Mucosa of stomach (tissue), 1 donor: Measurements from ENCODE around the gene YPEL1.
"Not testable (repeated sequence)": the region's sequence is repeated elsewhere in the genome, so short reads cannot be mapped to it uniquely, and the experiment has no call there.

Experiments
- H3K27me3 ChIP-seq: one replicate; pipeline ENCODE4 v1.7.0; 2013; ENCODE audit warnings: mild to moderate bottlenecking, low read length; ENCODE audit not compliant: control insufficient read depth, insufficient read depth
- H3K36me3 ChIP-seq: one replicate; pipeline ENCODE4 v1.7.0; 2013; ENCODE audit warnings: low read length; ENCODE audit not compliant: control insufficient read depth, insufficient read depth
- H3K4me1 ChIP-seq: one replicate; pipeline ENCODE4 v1.7.0; 2013; ENCODE audit warnings: mild to moderate bottlenecking, low read length; ENCODE audit not compliant: control insufficient read depth, insufficient read depth
- H3K4me3 ChIP-seq: one replicate; pipeline ENCODE4 v1.7.0; 2013; ENCODE audit warnings: low read length
- H3K9ac ChIP-seq: one replicate; pipeline ENCODE4 v1.7.0; 2013; ENCODE audit warnings: mild to moderate bottlenecking, low read length, moderate library complexity
- H3K9me3 ChIP-seq: one replicate; pipeline ENCODE4 v1.7.0; 2013; ENCODE audit warnings: mild to moderate bottlenecking, low read length, moderate library complexity; ENCODE audit not compliant: control insufficient read depth
- donor health status: Pancreatic carcinoma.

YPEL1 gene

DNA sequence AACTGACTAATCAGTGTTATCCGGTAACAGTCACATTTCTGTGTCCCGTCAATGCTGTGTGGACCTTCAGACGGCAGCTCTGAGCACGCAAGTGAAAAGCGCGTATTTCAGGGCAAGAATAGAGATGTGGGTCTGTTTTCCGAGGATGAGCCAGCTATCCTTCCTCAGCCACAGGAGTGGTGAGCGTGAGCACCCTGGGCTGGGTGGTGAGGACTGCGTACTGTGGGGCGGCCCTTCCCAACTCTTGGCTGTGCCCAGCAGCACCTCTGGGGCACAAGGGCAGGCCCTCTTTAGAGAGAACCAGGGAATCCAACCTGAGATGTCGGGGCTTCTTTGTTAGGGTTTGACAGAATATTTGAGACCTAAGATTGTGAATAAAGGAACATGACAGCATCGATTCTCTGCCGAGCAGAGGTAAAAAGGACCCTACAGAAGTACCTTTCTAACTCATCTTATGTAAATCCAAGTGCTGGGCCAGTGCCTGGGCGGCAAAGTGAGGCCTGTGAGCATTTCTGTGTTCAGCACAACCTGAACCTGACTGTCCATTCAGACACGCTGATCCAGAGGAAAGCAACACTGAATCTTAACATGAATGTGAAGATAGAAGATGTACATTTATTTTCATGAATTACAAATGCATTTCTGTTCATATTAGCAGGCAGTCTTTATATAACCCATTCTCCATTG is 26.5 kb upstream of the YPEL1 start:
- no peaks in the 10 kb centered on the region for H3K4me1 ChIP-seq
- no peaks in the 10 kb centered on the region for H3K9me3 ChIP-seq
- H3K36me3 ChIP-seq: no peaks in the 10 kb centered on the region
- no peak overlapping the region for H3K4me3 ChIP-seq
- H3K27me3 ChIP-seq: no peaks in the 10 kb centered on the region
- H3K9ac ChIP-seq: no peak overlapping the region

DNA sequence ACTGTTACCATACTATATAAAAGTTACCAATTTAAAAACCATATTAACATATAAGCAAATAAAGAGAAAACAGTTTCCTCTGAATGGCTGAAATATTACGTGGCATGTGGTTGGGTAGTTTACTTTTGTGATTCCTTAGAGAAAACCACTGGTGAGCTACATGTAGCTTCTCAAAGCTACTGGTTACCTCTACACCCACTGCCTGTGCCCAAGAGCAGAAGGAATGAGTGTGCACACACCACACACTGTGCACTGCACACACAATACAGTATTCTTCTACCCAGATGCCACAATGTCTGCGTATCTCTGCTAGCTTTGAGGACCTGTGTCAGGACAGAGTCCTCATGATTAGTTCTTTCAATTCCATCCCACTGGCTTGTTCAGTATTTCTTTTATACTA is 25.5 kb upstream of the YPEL1 start:
- Histone ChIP-seq H3K27me3 (no peaks in the 10 kb centered on the region), H3K9ac (no peak overlapping the region), H3K9me3 (no peaks in the 10 kb centered on the region), H3K4me3 (no peak overlapping the region), H3K36me3 (no peaks in the 10 kb centered on the region), H3K4me1 (peaks cover under 1% of the 10 kb centered on the region)

- Histone ChIP-seq H3K36me3 (no peaks in the 10 kb centered on the region), H3K4me3 (no peak overlapping the region), H3K4me1 (peaks cover 5% of the 10 kb centered on the region), H3K27me3 (no peaks in the 10 kb centered on the region), H3K9me3 (no peaks in the 10 kb centered on the region), H3K9ac (no peak overlapping the region)
Observed at GRCh38 chr22:21760640-21761039, 25.0 kb upstream of the YPEL1 start.

DNA sequence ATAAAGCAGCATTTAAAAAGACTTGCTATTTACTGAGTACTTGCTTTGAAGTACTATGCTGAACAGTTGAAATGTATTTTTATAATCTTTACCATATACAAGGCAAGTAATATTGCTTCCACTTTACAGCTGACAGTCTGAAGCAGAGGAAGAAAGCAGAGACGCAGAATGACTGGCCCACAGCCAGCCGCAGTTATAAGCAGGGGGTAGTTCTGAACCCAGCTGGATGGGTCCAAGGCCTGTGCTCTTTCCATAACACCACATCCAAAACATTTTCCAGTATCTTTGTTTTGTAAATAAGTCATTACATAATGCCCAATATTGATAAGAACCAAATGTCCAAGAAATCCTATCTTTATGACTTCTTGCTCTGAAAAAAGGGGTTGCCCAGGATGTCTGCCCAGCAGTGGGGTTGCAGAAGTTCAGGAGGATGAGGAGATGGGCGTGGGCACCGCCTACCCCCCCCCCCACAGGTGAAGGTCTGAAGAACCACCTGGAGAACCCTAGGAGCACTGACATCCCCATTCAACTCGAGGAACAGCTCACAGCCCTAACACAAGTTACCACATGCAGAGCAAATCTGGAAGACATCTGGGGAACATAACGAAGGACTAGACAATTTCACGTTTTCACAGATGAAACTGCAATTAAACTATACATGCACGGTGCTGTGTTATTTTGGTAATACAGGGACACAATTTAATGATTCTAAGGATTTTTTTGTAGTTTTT is 24.2 kb upstream of the YPEL1 start:
- Histone ChIP-seq H3K36me3 (no peaks in the 10 kb centered on the region), H3K4me1 (peaks cover 14% of the 10 kb centered on the region), H3K9ac (no peak overlapping the region), H3K27me3 (no peaks in the 10 kb centered on the region), H3K4me3 (no peak overlapping the region), H3K9me3 (no peaks in the 10 kb centered on the region)

GRCh38 chr22:21759093-21759492 is 23.5 kb upstream of the YPEL1 start:
- Histone ChIP-seq H3K36me3 (no peaks in the 10 kb centered on the region), H3K9me3 (no peaks in the 10 kb centered on the region), H3K27me3 (no peaks in the 10 kb centered on the region), H3K4me3 (no peak overlapping the region), H3K9ac (no peak overlapping the region), H3K4me1 (peaks cover 21% of the 10 kb centered on the region)

DNA sequence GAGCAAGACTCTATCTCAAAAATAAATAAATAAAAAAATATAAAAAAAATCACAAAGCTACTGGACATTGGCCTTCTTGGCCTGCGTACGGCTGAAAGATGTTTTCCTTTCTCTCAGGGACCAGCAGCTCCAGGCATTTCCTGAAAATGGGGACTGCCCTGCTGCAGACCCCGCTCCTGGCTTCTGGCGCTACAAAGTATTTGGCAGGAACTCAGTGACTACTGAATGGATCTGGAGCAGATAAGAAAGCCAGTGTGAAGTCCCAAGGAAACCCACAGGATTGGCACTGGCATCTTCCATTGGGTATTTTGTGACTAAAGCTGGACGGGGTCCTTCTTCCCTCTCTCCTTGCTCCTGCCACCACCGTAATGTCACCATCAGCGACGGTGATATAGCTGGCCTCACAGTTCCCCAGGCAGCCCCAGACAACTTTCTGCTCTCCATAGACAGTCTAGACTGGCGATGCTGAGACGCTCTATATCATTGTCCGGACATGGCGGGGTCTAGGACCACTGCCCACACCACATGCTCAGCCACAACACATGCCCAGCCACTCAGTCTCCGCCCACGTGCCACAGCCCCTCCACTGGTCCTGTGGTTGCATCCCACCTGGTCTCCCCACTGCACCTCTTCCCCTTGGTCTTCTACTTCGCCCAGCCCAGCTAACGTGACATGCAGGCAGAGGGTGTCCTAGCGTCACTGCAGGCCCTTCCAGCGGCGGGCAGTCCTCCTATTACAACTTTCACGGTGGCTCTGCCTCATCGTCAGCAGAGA is 22.7 kb upstream of the YPEL1 start:
- H3K27me3 ChIP-seq: no peaks in the 10 kb centered on the region
- H3K36me3 ChIP-seq: no peaks in the 10 kb centered on the region
- H3K9me3 ChIP-seq: no peaks in the 10 kb centered on the region
- H3K9ac ChIP-seq: no peak overlapping the region
- H3K4me3 ChIP-seq: no peak overlapping the region
- H3K4me1 ChIP-seq: peaks cover 29% of the 10 kb centered on the region

- H3K9ac ChIP-seq: no peak overlapping the region
- H3K4me3 ChIP-seq: no peak overlapping the region
- H3K9me3 ChIP-seq: no peaks in the 10 kb centered on the region
- H3K4me1 ChIP-seq: peaks cover 31% of the 10 kb centered on the region
- no peaks in the 10 kb centered on the region for H3K36me3 ChIP-seq
- no peaks in the 10 kb centered on the region for H3K27me3 ChIP-seq
Observed at GRCh38 chr22:21755851-21756284, 20.3 kb upstream of the YPEL1 start.

DNA sequence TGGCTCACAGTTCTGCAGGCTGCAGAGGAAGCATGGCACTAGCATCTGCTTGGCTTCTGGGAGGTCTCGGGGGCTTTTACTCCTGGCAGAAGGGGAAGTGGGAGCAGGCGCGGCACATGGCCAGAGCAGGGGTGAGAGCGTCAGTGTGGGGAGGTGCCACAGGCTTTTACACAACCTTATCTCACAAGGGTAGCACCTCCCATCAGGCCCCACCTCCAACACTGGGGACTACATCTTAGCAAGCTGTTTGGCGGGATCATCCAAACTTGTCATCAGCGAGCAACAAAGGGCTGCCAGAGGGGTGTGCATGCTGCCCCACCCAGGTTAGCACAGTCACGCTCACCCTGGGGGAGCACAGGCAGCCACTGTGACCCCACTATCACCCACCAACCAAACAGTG is 18.9 kb upstream of the YPEL1 start:
- Histone ChIP-seq H3K36me3 (no peaks in the 10 kb centered on the region), H3K4me1 (peaks cover 31% of the 10 kb centered on the region), H3K27me3 (no peaks in the 10 kb centered on the region), H3K9ac (no peak overlapping the region), H3K4me3 (no peak overlapping the region), H3K9me3 (no peaks in the 10 kb centered on the region)

GRCh38 chr22:21753374-21754111 is 17.9 kb upstream of the YPEL1 start:
- Histone ChIP-seq H3K36me3 (no peaks in the 10 kb centered on the region), H3K27me3 (no peaks in the 10 kb centered on the region), H3K9ac (no peak overlapping the region), H3K4me1 (peaks cover 31% of the 10 kb centered on the region), H3K4me3 (no peak overlapping the region), H3K9me3 (no peaks in the 10 kb centered on the region)

DNA sequence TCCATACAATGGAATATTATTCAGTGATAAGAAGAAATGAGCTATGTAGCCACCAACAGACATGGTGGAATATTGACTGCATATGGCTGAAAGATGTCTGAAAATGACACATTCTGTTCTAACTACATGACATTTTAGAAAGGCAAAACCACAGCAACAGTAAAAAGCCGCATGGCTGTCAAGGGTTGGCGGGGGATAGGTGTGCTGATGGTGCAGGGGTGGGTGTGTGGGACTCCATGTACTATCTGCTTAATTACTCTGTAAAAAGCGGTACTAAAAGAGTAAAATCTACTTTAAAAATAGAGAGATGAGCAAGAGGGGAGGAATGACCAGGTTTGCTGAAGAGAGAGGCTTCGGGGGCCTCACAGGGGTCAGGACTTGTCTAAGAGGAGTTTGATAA is 16.7 kb upstream of the YPEL1 start:
- Histone ChIP-seq H3K36me3 (no peaks in the 10 kb centered on the region), H3K9me3 (no peaks in the 10 kb centered on the region), H3K4me1 (peaks cover 31% of the 10 kb centered on the region), H3K9ac (no peak overlapping the region), H3K4me3 (no peak overlapping the region), H3K27me3 (no peaks in the 10 kb centered on the region)

DNA sequence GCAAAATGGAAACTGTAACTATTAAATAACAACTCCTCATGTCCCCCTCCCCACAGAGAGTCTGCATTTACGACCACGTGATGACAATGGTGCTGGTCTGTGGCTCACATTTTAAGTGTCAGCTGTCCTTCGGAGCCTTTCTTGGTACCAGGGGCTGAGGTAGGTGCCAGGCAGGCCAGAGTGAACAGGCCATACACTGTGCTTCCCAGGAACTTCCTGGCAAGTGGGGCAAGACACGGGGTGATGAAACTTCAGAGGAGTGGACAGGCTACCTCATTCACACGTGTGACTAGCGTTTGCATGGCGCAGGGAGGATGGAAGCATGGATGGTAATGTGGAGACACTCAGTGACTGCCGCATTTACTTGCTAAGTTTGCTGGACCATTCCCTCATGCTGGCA is 10.4 kb upstream of the YPEL1 start:
- Histone ChIP-seq H3K36me3 (no peaks in the 10 kb centered on the region), H3K4me3 (no peak overlapping the region), H3K9me3 (no peaks in the 10 kb centered on the region), H3K9ac (no peak overlapping the region), H3K4me1 (no peaks in the 10 kb centered on the region), H3K27me3 (no peaks in the 10 kb centered on the region)

GRCh38 chr22:21744917-21745316 is 9.3 kb upstream of the YPEL1 start:
- H3K9ac ChIP-seq, H3K4me1 ChIP-seq, H3K9me3 ChIP-seq, H3K36me3 ChIP-seq, H3K4me3 ChIP-seq, H3K27me3 ChIP-seq: not testable (repeated sequence)
